H1 (cell line): ENCODE measurements around the gene UPF1. TPM values are rescaled to one million over a fixed set of nuclear protein-coding genes. Genes with fewer than 3 reads are reported as not detected.

ENCODE experiments used
- CTCF ChIA-PET: fragments of 300-600 bp; sonication (Branson Sonifier 250); formaldehyde crosslinking; loops from one replicate; lab custom pipeline; 2021; ENCODE audit not compliant: partially characterized antibody; lab: Charles Lee
- POLR2A ChIA-PET: fragments of 300-600 bp; sonication (Branson Sonifier 250); formaldehyde crosslinking; loops from one replicate; lab custom pipeline; 2021; ENCODE audit warnings: inconsistent platforms; ENCODE audit not compliant: partially characterized antibody; lab: Charles Lee
- DNase-seq, 2 experiments: peaks; one replicate each; pipeline versions ENCODE4 v3.0.0 to v3.0.0-alpha.2; 2010 to 2022; ENCODE audit warnings: low spot score in 2 of 2, low read depth in 1 of 2, mixed read lengths in 1 of 2
- FAIRE-seq: peaks from 2 replicates; lab custom pipeline; 2011; peaks lifted over from hg19 to GRCh38; lab: Jason Lieb, UNC
- H2AFZ ChIP-seq: 2 replicates; pipeline ENCODE4 v1.8.1; 2012; ENCODE audit warnings: low read length, inconsistent platforms
- H2AK5ac ChIP-seq: 2 replicates; pipeline ENCODE4 v1.6.1; 2013; ENCODE audit warnings: low read depth, low read length
- H2BK120ac ChIP-seq: replicated peaks from 2 replicates; pipeline ENCODE3; 2013; ENCODE audit warnings: low read depth, low read length, inconsistent platforms
- H2BK12ac ChIP-seq: 2 replicates; pipeline ENCODE4 v1.6.1; 2013; ENCODE audit warnings: low read depth, low read length
- H2BK15ac ChIP-seq: 2 replicates; pipeline ENCODE4 v1.6.1; 2013; ENCODE audit warnings: low read length
- H2BK20ac ChIP-seq: 2 replicates; pipeline ENCODE4 v1.6.1; 2013; ENCODE audit warnings: low read length
- H2BK5ac ChIP-seq: 2 replicates; pipeline ENCODE4 v1.6.1; 2013; ENCODE audit warnings: low read depth, low read length
- H3K14ac ChIP-seq: 2 replicates; pipeline ENCODE4 v1.6.1; 2013; ENCODE audit warnings: inconsistent platforms; ENCODE audit not compliant: insufficient read length
- H3K18ac ChIP-seq: 2 replicates; pipeline ENCODE4 v1.6.1; 2013; ENCODE audit warnings: low read length; ENCODE audit errors: extremely low read depth
- H3K23ac ChIP-seq: 2 replicates; pipeline ENCODE4 v1.6.1; 2013; ENCODE audit warnings: inconsistent platforms; ENCODE audit not compliant: insufficient read length
- H3K23me2 ChIP-seq: 2 replicates; pipeline ENCODE4 v1.6.1; 2013; ENCODE audit warnings: low read depth, low read length
- H3K27ac ChIP-seq: 2 replicates; pipeline ENCODE4 v1.6.1; 2011; ENCODE audit warnings: low read depth, low read length, inconsistent platforms
- H3K27me3 ChIP-seq, 4 experiments: replicated peaks in 1 of 4; 1 replicate in 1 of 4; 2 replicates in 3 of 4; pipeline versions ENCODE4 v1.6.1 to v1.8.1; 2011 to 2013; ENCODE audit warnings: low read length in 3 of 4, mild to moderate bottlenecking in 3 of 4, inconsistent platforms in 2 of 4, mixed read lengths in 2 of 4, moderate library complexity in 1 of 4; ENCODE audit not compliant: control insufficient read depth in 3 of 4, insufficient read depth in 3 of 4; ENCODE audit errors: extremely low read depth in 1 of 4
- H3K36me3 ChIP-seq, 4 experiments: 2 replicates each; pipeline versions ENCODE4 v1.6.1 to v1.8.1; 2011 to 2013; ENCODE audit warnings: mild to moderate bottlenecking in 4 of 4, low read length in 3 of 4, moderate library complexity in 2 of 4, control low read depth in 1 of 4, inconsistent platforms in 1 of 4; ENCODE audit not compliant: insufficient read depth in 4 of 4, control insufficient read depth in 2 of 4
- H3K4ac ChIP-seq: replicated peaks from 2 replicates; pipeline ENCODE3; 2013; ENCODE audit warnings: low read length, low read depth, mixed read lengths, inconsistent platforms; ENCODE audit not compliant: insufficient read length
- H3K4me1 ChIP-seq, 4 experiments: replicated peaks in 1 of 4; 1 replicate in 1 of 4; 2 replicates in 3 of 4; pipeline versions ENCODE4 v1.6.1 to v1.8.1; 2011 to 2013; ENCODE audit warnings: low read length in 3 of 4, inconsistent platforms in 2 of 4, mixed read lengths in 1 of 4; ENCODE audit not compliant: insufficient read depth in 4 of 4, control insufficient read depth in 3 of 4
- H3K4me2 ChIP-seq, 2 experiments: 2 replicates each; pipeline versions ENCODE4 v1.6.1 to v1.8.1; 2011 to 2013; ENCODE audit warnings: low read depth in 2 of 2, low read length in 2 of 2, control low read depth in 1 of 2, inconsistent platforms in 1 of 2, mild to moderate bottlenecking in 1 of 2; ENCODE audit not compliant: insufficient read depth in 1 of 2
- H3K4me3 ChIP-seq, 4 experiments: fragments of 200-600, 300-600 bp in 1 of 4; sonication (generic), shearing (Covaris generic), sonication (Bioruptor Twin) in 1 of 4; 2 replicates each; pipeline versions ENCODE4 v1.5.1 to v1.8.1; 2011 to 2016; ENCODE audit warnings: low read length in 4 of 4, low read depth in 3 of 4, control low read depth in 2 of 4, inconsistent platforms in 2 of 4, mild to moderate bottlenecking in 2 of 4, mixed read lengths in 1 of 4, moderate library complexity in 1 of 4; ENCODE audit not compliant: insufficient read depth in 2 of 4; ENCODE audit errors: extremely low read depth in 1 of 4
- H3K56ac ChIP-seq: replicated peaks from 2 replicates; pipeline ENCODE3; 2013; ENCODE audit warnings: low read depth, mild to moderate bottlenecking, mixed read lengths, low read length, inconsistent platforms; ENCODE audit not compliant: insufficient read length
- H3K79me1 ChIP-seq: 2 replicates; pipeline ENCODE4 v1.6.1; 2013; ENCODE audit warnings: low read depth, low read length, control low read depth
- H3K79me2 ChIP-seq, 2 experiments: 2 replicates each; pipeline versions ENCODE4 v1.6.1 to v1.8.1; 2012 to 2013; ENCODE audit warnings: low read length in 2 of 2, mild to moderate bottlenecking in 2 of 2, inconsistent platforms in 1 of 2; ENCODE audit not compliant: insufficient read depth in 2 of 2, control insufficient read depth in 1 of 2
- H3K9ac ChIP-seq, 4 experiments: replicated peaks in 1 of 4; 1 replicate in 1 of 4; 2 replicates in 3 of 4; pipeline versions ENCODE4 v1.6.1 to v1.8.1; 2011 to 2013; ENCODE audit warnings: low read depth in 3 of 4, low read length in 3 of 4, control low read depth in 2 of 4, mild to moderate bottlenecking in 2 of 4, moderate library complexity in 2 of 4, inconsistent platforms in 1 of 4; ENCODE audit errors: extremely low read depth in 1 of 4
- H3K9me3 ChIP-seq, 2 experiments: 2 replicates each; pipeline versions ENCODE4 v1.6.1 to v1.8.1; 2012 to 2013; ENCODE audit warnings: mild to moderate bottlenecking in 2 of 2, moderate library complexity in 2 of 2, control low read depth in 1 of 2, inconsistent platforms in 1 of 2, low read depth in 1 of 2, low read length in 1 of 2, mixed read lengths in 1 of 2; ENCODE audit not compliant: insufficient read depth in 2 of 2
- H4K20me1 ChIP-seq, 2 experiments: replicated peaks in 1 of 2; 2 replicates each; pipeline versions ENCODE3 to v1.8.1; 2011 to 2013; ENCODE audit warnings: inconsistent platforms in 2 of 2, low read length in 2 of 2, mild to moderate bottlenecking in 1 of 2; ENCODE audit not compliant: insufficient read depth in 2 of 2, control insufficient read depth in 1 of 2
- H4K5ac ChIP-seq: 2 replicates; pipeline ENCODE4 v1.6.1; 2013; ENCODE audit warnings: low read length, low read depth, mixed read lengths, inconsistent platforms; ENCODE audit not compliant: insufficient read length
- H4K8ac ChIP-seq: 2 replicates; pipeline ENCODE4 v1.8.0; 2013; ENCODE audit warnings: mild to moderate bottlenecking, moderate library complexity, low read length, inconsistent platforms; ENCODE audit not compliant: insufficient read depth; ENCODE audit errors: extremely low read depth
- H4K91ac ChIP-seq: replicated peaks from 2 replicates; pipeline ENCODE3; 2013; ENCODE audit warnings: low read length, mixed read lengths, inconsistent platforms; ENCODE audit not compliant: insufficient read length
- CBX8 ChIP-seq: fragments of 300-800, 300-1000 bp; sonication (generic); IDR thresholded peaks from 2 replicates; pipeline ENCODE4 v1.7.1; 2016; ENCODE audit warnings: low read depth, low read length, borderline replicate concordance
- CHD2 ChIP-seq: IDR thresholded peaks from 2 replicates; pipeline ENCODE4 v1.6.1; 2012; ENCODE audit warnings: low read length, improper control_type of control experiment
- CTBP2 ChIP-seq: IDR thresholded peaks from 2 replicates; pipeline ENCODE4 v1.7.0; 2011; ENCODE audit warnings: borderline replicate concordance, mild to moderate bottlenecking, moderate library complexity, mixed read lengths, low read length; ENCODE audit not compliant: insufficient read depth, insufficient read length
- GTF2F1 ChIP-seq: IDR thresholded peaks from 2 replicates; pipeline ENCODE4 v1.6.1; 2012; ENCODE audit warnings: low read depth, low read length, improper control_type of control experiment, borderline replicate concordance
- NANOG ChIP-seq: IDR thresholded peaks from 2 replicates; pipeline ENCODE4 v1.6.1; 2011; ENCODE audit warnings: low read length, low read depth, mild to moderate bottlenecking, inconsistent platforms; ENCODE audit not compliant: insufficient read depth, poor library complexity, severe bottlenecking
- POLR2A ChIP-seq, 2 experiments: IDR thresholded peaks; 1 replicate in 1 of 2; 2 replicates in 1 of 2; pipeline ENCODE4 v1.6.1; 2011; ENCODE audit warnings: low read depth in 2 of 2, low read length in 2 of 2, mild to moderate bottlenecking in 2 of 2; ENCODE audit errors: control extremely low read depth in 1 of 2
- SP2 ChIP-seq: IDR thresholded peaks from 2 replicates; pipeline ENCODE4 v1.6.1; 2012; ENCODE audit warnings: mild to moderate bottlenecking, low read length, inconsistent platforms
- SRF ChIP-seq: IDR thresholded peaks from 2 replicates; pipeline ENCODE4 v1.6.1; 2011; ENCODE audit warnings: mild to moderate bottlenecking, low read depth, low read length, moderate library complexity
- SUZ12 ChIP-seq: fragments of 200-600 bp; sonication (generic); IDR thresholded peaks from 2 replicates; pipeline ENCODE4 v1.6.1; 2012; ENCODE audit warnings: mild to moderate bottlenecking, inconsistent platforms, low read length, moderate library complexity, mixed read lengths
- TAF7 ChIP-seq: optimal IDR thresholded peaks from 2 replicates; pipeline ENCODE3; 2011; ENCODE audit warnings: low read depth, mild to moderate bottlenecking, inconsistent platforms, low read length, moderate library complexity, borderline replicate concordance
- WGBS, 2 experiments: shearing (Covaris generic) in 1 of 2; methylation state at CpG; one replicate each; pipeline versions ENCODE4 v1.1.6 to v1.1.7; 2013 to 2015; ENCODE audit warnings: low lambda C conversion rate in 2 of 2, mixed read lengths in 2 of 2, inconsistent platforms in 1 of 2, low coverage in 1 of 2, missing lambda C conversion rate in 1 of 2; ENCODE audit not compliant: insufficient replicate concordance in 2 of 2, insufficient coverage in 1 of 2, insufficient read length in 1 of 2; ENCODE audit errors: extremely low coverage in 1 of 2, missing lambda C conversion rate in 1 of 2; 5-methylcytosine and 5-hydroxymethylcytosine counted together
- polyA plus RNA-seq, 7 experiments: library from polyadenylated mRNA; depleted of rRNA in 3 of 7; stranded (reverse) in 5 of 7; unstranded in 2 of 7; fragments of >200 nt in 5 of 7; fragments of 200-250 nt in 2 of 7; gene quantifications; 1 replicate in 5 of 7; 2 replicates in 1 of 7; 4 replicates in 1 of 7; pipeline versions ENCODE4 v1.2.1 to v1.2.3, GENCODE V29; 2011 to 2013; ENCODE audit warnings: missing spikeins in 2 of 7, mixed read lengths in 2 of 7
- total RNA-seq: library from RNA; stranded (reverse); fragmentation: NEBNext Ultra II Directional; extraction: Animal tissue kit (Norgen Biotek cat#: 25700); gene quantifications from 2 replicates; pipeline ENCODE4 v1.2.1, GENCODE V29; 2021

The UPF1 gene
- total and polyA plus RNA-seq, 2 of the 8 experiments (the other 6 are each of a cell fraction or from before 2014, with no cell fraction given): 46.4 to 62.0 TPM

DNA sequence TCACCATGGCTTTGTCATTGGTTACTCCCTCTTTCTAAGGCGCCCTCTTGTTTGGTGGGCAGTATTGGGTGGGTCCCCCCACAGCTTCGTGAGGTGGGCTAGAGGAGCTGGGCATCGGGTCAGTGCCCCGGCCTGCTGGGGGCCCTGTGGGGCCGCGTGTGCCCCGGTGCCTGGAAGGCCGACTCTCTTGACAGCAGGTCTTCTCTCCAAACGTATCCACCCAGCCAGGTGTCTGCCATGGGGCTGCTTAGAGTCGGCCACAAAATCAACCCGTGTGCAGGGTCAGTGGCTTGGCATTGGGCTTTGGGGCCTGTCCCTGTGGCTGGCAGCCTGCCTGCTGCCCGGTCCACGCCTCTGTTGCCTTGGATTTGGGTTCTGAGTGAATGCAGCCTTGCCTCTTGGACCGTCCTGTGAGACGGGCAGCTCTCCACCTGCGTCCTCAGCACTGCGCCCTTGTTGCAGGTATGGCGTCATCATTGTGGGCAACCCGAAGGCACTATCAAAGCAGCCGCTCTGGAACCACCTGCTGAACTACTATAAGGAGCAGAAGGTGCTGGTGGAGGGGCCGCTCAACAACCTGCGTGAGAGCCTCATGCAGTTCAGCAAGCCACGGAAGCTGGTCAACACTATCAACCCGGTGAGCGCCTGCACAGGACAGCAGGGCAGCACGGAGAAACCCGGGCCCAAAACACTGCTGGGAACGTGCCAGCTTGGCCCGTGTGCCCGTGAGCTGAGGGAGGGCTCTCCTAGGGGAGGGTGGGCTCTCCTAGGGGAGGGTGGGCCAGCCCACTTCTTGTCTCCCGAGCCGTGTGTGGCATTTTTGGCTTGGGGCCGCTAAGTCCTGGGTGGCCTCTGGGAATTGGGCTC, 31.4 kb downstream of the UPF1 start:
- H3K23me2 ChIP-seq: no peaks in the 10 kb centered on the region
- H3K36me3 ChIP-seq: peaks cover 37 to 75% (median 56%) of the 10 kb centered on the region in 4 experiments
- H3K79me2 ChIP-seq: no peaks in the 10 kb centered on the region
- H3K4me1 ChIP-seq: peaks cover 0 to 4% (median under 1%) of the 10 kb centered on the region in 4 experiments; a peak in 2 of 7 replicates
- H2BK5ac ChIP-seq: no peak overlapping the region
- no peaks in the 10 kb centered on the region for H3K27me3 ChIP-seq
- no peaks in the 10 kb centered on the region for H3K9me3 ChIP-seq
- H3K56ac ChIP-seq: no peak overlapping the region
- no peak overlapping the region for H2AFZ ChIP-seq
- no peak overlapping the region for H3K23ac ChIP-seq
- H4K91ac ChIP-seq: no peak overlapping the region
- no peak overlapping the region for H3K4me3 ChIP-seq
- no peaks in the 10 kb centered on the region; the same call in 1 of the 2 replicates for H3K79me1 ChIP-seq
- no peak overlapping the region for H2AK5ac ChIP-seq
- no peak overlapping the region for H2BK12ac ChIP-seq
- H3K27ac ChIP-seq: no peak overlapping the region
- no peak for TF ChIP-seq CBX8
- TF ChIP-seq SRF: no peak
- TF ChIP-seq CTBP2: no peak
- no peak for TF ChIP-seq GTF2F1
- TF ChIP-seq POLR2A (IDR thresholded peaks at IDR 0.05; ENCODE audit: control extremely low read depth in 1 of 2, low read depth in 2 of 2, low read length in 2 of 2): no peak
- TF ChIP-seq SP2: no peak
- no peak for TF ChIP-seq TAF7
- no peak for TF ChIP-seq NANOG
- TF ChIP-seq CHD2: no peak
- no peak for TF ChIP-seq SUZ12
- no peak overlapping the region for H4K8ac ChIP-seq
- FAIRE-seq: no peak
- H3K14ac ChIP-seq: no peak overlapping the region
- H2BK15ac ChIP-seq: no peak overlapping the region
- H3K4ac ChIP-seq: no peak overlapping the region
- H2BK20ac ChIP-seq: no peak overlapping the region
- DNase-seq: no peak
- H4K5ac ChIP-seq: no peak overlapping the region
- ChIA-PET POLR2A (no interaction called here), CTCF (interaction anchor here (0.7 to 15.1 kb wide), 4 partner anchors 7 to 220 kb away, joined by 3 to 247 read pairs (median 30); no protein-coding TSS in a partner anchor)
- H3K18ac ChIP-seq: no peak overlapping the region
- H3K9ac ChIP-seq: no peak overlapping the region
- no peak overlapping the region for H2BK120ac ChIP-seq
- WGBS, 2 experiments: 91% methylated on average over 32 of the region's 33 CpGs; no CpG with 5 or more reads in 1 of the 2 experiments
- no peak overlapping the region for H3K4me2 ChIP-seq
- peaks cover 7 to 27% of the 10 kb centered on the region in 2 experiments for H4K20me1 ChIP-seq
